H1 (cell line): ENCODE data around the gene CLCF1. TPM values are rescaled to one million over a fixed set of nuclear protein-coding genes. Genes with fewer than 3 reads are reported as not detected.
A peak's percentile ranks its signal among the peaks of the same experiment; 100 is the strongest.

Experiments
- CTCF ChIA-PET: fragments of 300-600 bp; sonication (Branson Sonifier 250); formaldehyde crosslinking; loops from one replicate; lab custom pipeline; 2021; ENCODE audit not compliant: partially characterized antibody; lab: Charles Lee
- POLR2A ChIA-PET: fragments of 300-600 bp; sonication (Branson Sonifier 250); formaldehyde crosslinking; loops from one replicate; lab custom pipeline; 2021; ENCODE audit warnings: inconsistent platforms; ENCODE audit not compliant: partially characterized antibody; lab: Charles Lee
- DNase-seq, 2 experiments: peaks; one replicate each; pipeline versions ENCODE4 v3.0.0 to v3.0.0-alpha.2; 2010 to 2022; ENCODE audit warnings: low spot score in 2 of 2, low read depth in 1 of 2, mixed read lengths in 1 of 2
- FAIRE-seq: peaks from 2 replicates; lab custom pipeline; 2011; peaks lifted over from hg19 to GRCh38; lab: Jason Lieb, UNC
- H2AFZ ChIP-seq: 2 replicates; pipeline ENCODE4 v1.8.1; 2012; ENCODE audit warnings: low read length, inconsistent platforms
- H2AK5ac ChIP-seq: 2 replicates; pipeline ENCODE4 v1.6.1; 2013; ENCODE audit warnings: low read depth, low read length
- H2BK120ac ChIP-seq: replicated peaks from 2 replicates; pipeline ENCODE3; 2013; ENCODE audit warnings: low read depth, low read length, inconsistent platforms
- H2BK12ac ChIP-seq: 2 replicates; pipeline ENCODE4 v1.6.1; 2013; ENCODE audit warnings: low read depth, low read length
- H2BK15ac ChIP-seq: 2 replicates; pipeline ENCODE4 v1.6.1; 2013; ENCODE audit warnings: low read length
- H2BK20ac ChIP-seq: 2 replicates; pipeline ENCODE4 v1.6.1; 2013; ENCODE audit warnings: low read length
- H2BK5ac ChIP-seq: 2 replicates; pipeline ENCODE4 v1.6.1; 2013; ENCODE audit warnings: low read depth, low read length
- H3K14ac ChIP-seq: 2 replicates; pipeline ENCODE4 v1.6.1; 2013; ENCODE audit warnings: inconsistent platforms; ENCODE audit not compliant: insufficient read length
- H3K18ac ChIP-seq: 2 replicates; pipeline ENCODE4 v1.6.1; 2013; ENCODE audit warnings: low read length; ENCODE audit errors: extremely low read depth
- H3K23ac ChIP-seq: 2 replicates; pipeline ENCODE4 v1.6.1; 2013; ENCODE audit warnings: inconsistent platforms; ENCODE audit not compliant: insufficient read length
- H3K23me2 ChIP-seq: 2 replicates; pipeline ENCODE4 v1.6.1; 2013; ENCODE audit warnings: low read depth, low read length
- H3K27ac ChIP-seq: 2 replicates; pipeline ENCODE4 v1.6.1; 2011; ENCODE audit warnings: low read depth, low read length, inconsistent platforms
- H3K27me3 ChIP-seq, 4 experiments: replicated peaks in 1 of 4; 1 replicate in 1 of 4; 2 replicates in 3 of 4; pipeline versions ENCODE4 v1.6.1 to v1.8.1; 2011 to 2013; ENCODE audit warnings: low read length in 3 of 4, mild to moderate bottlenecking in 3 of 4, inconsistent platforms in 2 of 4, mixed read lengths in 2 of 4, moderate library complexity in 1 of 4; ENCODE audit not compliant: control insufficient read depth in 3 of 4, insufficient read depth in 3 of 4; ENCODE audit errors: extremely low read depth in 1 of 4
- H3K36me3 ChIP-seq, 4 experiments: 2 replicates each; pipeline versions ENCODE4 v1.6.1 to v1.8.1; 2011 to 2013; ENCODE audit warnings: mild to moderate bottlenecking in 4 of 4, low read length in 3 of 4, moderate library complexity in 2 of 4, control low read depth in 1 of 4, inconsistent platforms in 1 of 4; ENCODE audit not compliant: insufficient read depth in 4 of 4, control insufficient read depth in 2 of 4
- H3K4ac ChIP-seq: replicated peaks from 2 replicates; pipeline ENCODE3; 2013; ENCODE audit warnings: low read length, low read depth, mixed read lengths, inconsistent platforms; ENCODE audit not compliant: insufficient read length
- H3K4me1 ChIP-seq, 4 experiments: replicated peaks in 1 of 4; 1 replicate in 1 of 4; 2 replicates in 3 of 4; pipeline versions ENCODE4 v1.6.1 to v1.8.1; 2011 to 2013; ENCODE audit warnings: low read length in 3 of 4, inconsistent platforms in 2 of 4, mixed read lengths in 1 of 4; ENCODE audit not compliant: insufficient read depth in 4 of 4, control insufficient read depth in 3 of 4
- H3K4me2 ChIP-seq, 2 experiments: 2 replicates each; pipeline versions ENCODE4 v1.6.1 to v1.8.1; 2011 to 2013; ENCODE audit warnings: low read depth in 2 of 2, low read length in 2 of 2, control low read depth in 1 of 2, inconsistent platforms in 1 of 2, mild to moderate bottlenecking in 1 of 2; ENCODE audit not compliant: insufficient read depth in 1 of 2
- H3K4me3 ChIP-seq, 4 experiments: fragments of 200-600, 300-600 bp in 1 of 4; sonication (generic), shearing (Covaris generic), sonication (Bioruptor Twin) in 1 of 4; 2 replicates each; pipeline versions ENCODE4 v1.5.1 to v1.8.1; 2011 to 2016; ENCODE audit warnings: low read length in 4 of 4, low read depth in 3 of 4, control low read depth in 2 of 4, inconsistent platforms in 2 of 4, mild to moderate bottlenecking in 2 of 4, mixed read lengths in 1 of 4, moderate library complexity in 1 of 4; ENCODE audit not compliant: insufficient read depth in 2 of 4; ENCODE audit errors: extremely low read depth in 1 of 4
- H3K56ac ChIP-seq: replicated peaks from 2 replicates; pipeline ENCODE3; 2013; ENCODE audit warnings: low read depth, mild to moderate bottlenecking, mixed read lengths, low read length, inconsistent platforms; ENCODE audit not compliant: insufficient read length
- H3K79me1 ChIP-seq: 2 replicates; pipeline ENCODE4 v1.6.1; 2013; ENCODE audit warnings: low read depth, low read length, control low read depth
- H3K79me2 ChIP-seq, 2 experiments: 2 replicates each; pipeline versions ENCODE4 v1.6.1 to v1.8.1; 2012 to 2013; ENCODE audit warnings: low read length in 2 of 2, mild to moderate bottlenecking in 2 of 2, inconsistent platforms in 1 of 2; ENCODE audit not compliant: insufficient read depth in 2 of 2, control insufficient read depth in 1 of 2
- H3K9ac ChIP-seq, 4 experiments: replicated peaks in 1 of 4; 1 replicate in 1 of 4; 2 replicates in 3 of 4; pipeline versions ENCODE4 v1.6.1 to v1.8.1; 2011 to 2013; ENCODE audit warnings: low read depth in 3 of 4, low read length in 3 of 4, control low read depth in 2 of 4, mild to moderate bottlenecking in 2 of 4, moderate library complexity in 2 of 4, inconsistent platforms in 1 of 4; ENCODE audit errors: extremely low read depth in 1 of 4
- H3K9me3 ChIP-seq, 2 experiments: 2 replicates each; pipeline versions ENCODE4 v1.6.1 to v1.8.1; 2012 to 2013; ENCODE audit warnings: mild to moderate bottlenecking in 2 of 2, moderate library complexity in 2 of 2, control low read depth in 1 of 2, inconsistent platforms in 1 of 2, low read depth in 1 of 2, low read length in 1 of 2, mixed read lengths in 1 of 2; ENCODE audit not compliant: insufficient read depth in 2 of 2
- H4K20me1 ChIP-seq, 2 experiments: replicated peaks in 1 of 2; 2 replicates each; pipeline versions ENCODE3 to v1.8.1; 2011 to 2013; ENCODE audit warnings: inconsistent platforms in 2 of 2, low read length in 2 of 2, mild to moderate bottlenecking in 1 of 2; ENCODE audit not compliant: insufficient read depth in 2 of 2, control insufficient read depth in 1 of 2
- H4K5ac ChIP-seq: 2 replicates; pipeline ENCODE4 v1.6.1; 2013; ENCODE audit warnings: low read length, low read depth, mixed read lengths, inconsistent platforms; ENCODE audit not compliant: insufficient read length
- H4K8ac ChIP-seq: 2 replicates; pipeline ENCODE4 v1.8.0; 2013; ENCODE audit warnings: mild to moderate bottlenecking, moderate library complexity, low read length, inconsistent platforms; ENCODE audit not compliant: insufficient read depth; ENCODE audit errors: extremely low read depth
- H4K91ac ChIP-seq: replicated peaks from 2 replicates; pipeline ENCODE3; 2013; ENCODE audit warnings: low read length, mixed read lengths, inconsistent platforms; ENCODE audit not compliant: insufficient read length
- RAD21 ChIP-seq, 2 experiments: IDR thresholded peaks in 1 of 2; conservative IDR thresholded peaks in 1 of 2; 2 replicates each; pipeline ENCODE4 v1.6.1; 2011; ENCODE audit warnings: low read depth in 2 of 2, low read length in 2 of 2, improper control_type of control experiment in 1 of 2, inconsistent platforms in 1 of 2, mild to moderate bottlenecking in 1 of 2, moderate library complexity in 1 of 2
- SP1 ChIP-seq: IDR thresholded peaks from 2 replicates; pipeline ENCODE4 v1.6.1; 2011; ENCODE audit warnings: low read depth, low read length
- TBP ChIP-seq: IDR thresholded peaks from 2 replicates; pipeline ENCODE4 v1.6.1; 2011; ENCODE audit warnings: low read depth, low read length, improper control_type of control experiment
- WGBS, 2 experiments: shearing (Covaris generic) in 1 of 2; methylation state at CpG; one replicate each; pipeline versions ENCODE4 v1.1.6 to v1.1.7; 2013 to 2015; ENCODE audit warnings: low lambda C conversion rate in 2 of 2, mixed read lengths in 2 of 2, inconsistent platforms in 1 of 2, low coverage in 1 of 2, missing lambda C conversion rate in 1 of 2; ENCODE audit not compliant: insufficient replicate concordance in 2 of 2, insufficient coverage in 1 of 2, insufficient read length in 1 of 2; ENCODE audit errors: extremely low coverage in 1 of 2, missing lambda C conversion rate in 1 of 2; 5-methylcytosine and 5-hydroxymethylcytosine counted together
- polyA plus RNA-seq, 7 experiments: library from polyadenylated mRNA; depleted of rRNA in 3 of 7; stranded (reverse) in 5 of 7; unstranded in 2 of 7; fragments of >200 nt in 5 of 7; fragments of 200-250 nt in 2 of 7; gene quantifications; 1 replicate in 5 of 7; 2 replicates in 1 of 7; 4 replicates in 1 of 7; pipeline versions ENCODE4 v1.2.1 to v1.2.3, GENCODE V29; 2011 to 2013; ENCODE audit warnings: missing spikeins in 2 of 7, mixed read lengths in 2 of 7
- total RNA-seq: library from RNA; stranded (reverse); fragmentation: NEBNext Ultra II Directional; extraction: Animal tissue kit (Norgen Biotek cat#: 25700); gene quantifications from 2 replicates; pipeline ENCODE4 v1.2.1, GENCODE V29; 2021
- TF ChIP-seq, protein P1 (sequence below), 3 experiments: IDR thresholded peaks; 1 replicate in 2 of 3; 2 replicates in 1 of 3; pipeline versions ENCODE4 v1.5.1 to v1.6.1; 2011; ENCODE audit warnings: low read length in 3 of 3, mild to moderate bottlenecking in 3 of 3, inconsistent platforms in 2 of 3, low read depth in 1 of 3, moderate library complexity in 1 of 3; ENCODE audit not compliant: insufficient read depth in 1 of 3; ENCODE audit errors: control extremely low read depth in 1 of 3

CLCF1 gene
- total and polyA plus RNA-seq, 2 of the 8 experiments (the other 6 are each of a cell fraction or from before 2014, with no cell fraction given), result 0.32 to 1.2 TPM

DNA sequence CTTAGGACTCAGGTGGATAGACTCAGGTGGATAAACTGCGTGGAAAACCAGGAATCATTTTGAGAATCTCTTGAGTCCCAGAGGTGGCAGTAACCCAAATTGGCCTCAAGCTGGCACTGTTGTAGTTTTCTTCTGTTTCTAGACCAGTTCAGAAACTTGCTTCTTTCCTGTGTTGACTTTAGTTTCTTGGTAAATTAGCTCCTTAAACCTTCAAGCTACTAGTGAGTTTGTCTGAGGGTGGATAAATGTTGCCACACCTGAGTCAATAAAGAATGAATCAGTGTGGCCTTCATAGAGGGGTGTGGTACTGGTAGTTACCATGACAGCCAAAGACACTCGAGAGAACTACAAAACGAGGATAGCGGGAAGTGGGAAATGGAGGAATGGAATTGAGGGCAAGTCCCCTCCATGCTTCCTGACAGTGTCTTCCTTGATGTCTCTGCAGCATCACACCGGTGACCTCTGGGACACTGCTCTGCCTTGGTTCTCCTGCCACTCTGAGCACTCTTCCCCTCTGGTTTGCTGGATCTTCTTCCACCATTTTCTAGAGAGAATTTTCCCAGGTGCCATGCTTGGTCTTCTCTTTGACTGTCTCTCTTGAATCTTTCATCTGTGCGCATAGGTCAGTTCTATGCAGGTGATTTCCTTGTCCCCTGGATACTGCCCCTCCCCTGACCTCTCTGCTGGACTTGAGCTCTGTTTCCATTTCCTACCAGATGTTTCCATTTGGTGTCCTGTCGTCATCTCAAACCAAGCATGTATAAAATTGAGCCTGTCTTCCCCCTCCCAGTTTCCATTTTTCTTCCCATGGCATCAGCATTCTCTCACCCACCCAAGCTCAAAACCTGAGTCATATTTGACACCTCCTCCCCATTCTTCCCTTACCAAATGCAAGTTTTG is 27.2 kb downstream of the CLCF1 start:
- ChIA-PET CTCF (interaction anchor here (0.7 to 4.7 kb wide), 36 partner anchors 10 to 281 kb away, joined by 3 to 55 read pairs (median 6); partner anchors contain the start of genes CLCF1, PPP1CA and RAD9A), POLR2A (interaction anchor here (0.6 to 1.7 kb wide), 5 partner anchors 26 to 142 kb away, joined by 3 to 4 read pairs (median 3); no protein-coding TSS in a partner anchor)
- H2BK5ac ChIP-seq, result no peak overlapping the region
- no peaks in the 10 kb centered on the region for H3K27me3 ChIP-seq
- H3K36me3 ChIP-seq, result no peaks in the 10 kb centered on the region
- H4K91ac ChIP-seq, result no peak overlapping the region
- H2BK15ac ChIP-seq, result 0 out of 2 replicates have a peak overlapping the region, but pooled peaks have one; percentile 25
- no peak overlapping the region for H2BK20ac ChIP-seq
- no peak overlapping the region for H3K56ac ChIP-seq
- no peaks in the 10 kb centered on the region for H3K79me2 ChIP-seq
- TF ChIP-seq RAD21 (IDR thresholded peaks at IDR 0.05 in 1 of 2, conservative IDR thresholded peaks at IDR 0.05 in 1 of 2; ENCODE audit: low read depth in 2 of 2, low read length in 2 of 2), result peak; percentile 55 to 63
- TF ChIP-seq, protein P1, sequence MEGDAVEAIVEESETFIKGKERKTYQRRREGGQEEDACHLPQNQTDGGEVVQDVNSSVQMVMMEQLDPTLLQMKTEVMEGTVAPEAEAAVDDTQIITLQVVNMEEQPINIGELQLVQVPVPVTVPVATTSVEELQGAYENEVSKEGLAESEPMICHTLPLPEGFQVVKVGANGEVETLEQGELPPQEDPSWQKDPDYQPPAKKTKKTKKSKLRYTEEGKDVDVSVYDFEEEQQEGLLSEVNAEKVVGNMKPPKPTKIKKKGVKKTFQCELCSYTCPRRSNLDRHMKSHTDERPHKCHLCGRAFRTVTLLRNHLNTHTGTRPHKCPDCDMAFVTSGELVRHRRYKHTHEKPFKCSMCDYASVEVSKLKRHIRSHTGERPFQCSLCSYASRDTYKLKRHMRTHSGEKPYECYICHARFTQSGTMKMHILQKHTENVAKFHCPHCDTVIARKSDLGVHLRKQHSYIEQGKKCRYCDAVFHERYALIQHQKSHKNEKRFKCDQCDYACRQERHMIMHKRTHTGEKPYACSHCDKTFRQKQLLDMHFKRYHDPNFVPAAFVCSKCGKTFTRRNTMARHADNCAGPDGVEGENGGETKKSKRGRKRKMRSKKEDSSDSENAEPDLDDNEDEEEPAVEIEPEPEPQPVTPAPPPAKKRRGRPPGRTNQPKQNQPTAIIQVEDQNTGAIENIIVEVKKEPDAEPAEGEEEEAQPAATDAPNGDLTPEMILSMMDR (IDR thresholded peaks at IDR 0.05; ENCODE audit: control extremely low read depth in 1 of 3, insufficient read depth in 1 of 3, low read depth in 1 of 3, low read length in 3 of 3), result peak in 2 of 3 experiments; percentile 68 to 86; a peak in 3 of 4 replicates
- TF ChIP-seq TBP, result no peak
- TF ChIP-seq SP1, result peak; percentile 94
- FAIRE-seq (peak; percentile 19), DNase-seq (no peak)
- H3K23ac ChIP-seq, result no peak overlapping the region
- H3K9me3 ChIP-seq, result no peaks in the 10 kb centered on the region
- H3K79me1 ChIP-seq, result no peaks in the 10 kb centered on the region; the same call in 1 of the 2 replicates
- no peak overlapping the region for H3K4me3 ChIP-seq
- H3K4ac ChIP-seq, result no peak overlapping the region
- H4K20me1 ChIP-seq, result no peaks in the 10 kb centered on the region
- H3K4me1 ChIP-seq, result no peaks in the 10 kb centered on the region
- H3K27ac ChIP-seq, result no peak overlapping the region
- H3K4me2 ChIP-seq, result no peak overlapping the region
- H3K9ac ChIP-seq, result no peak overlapping the region
- no peak overlapping the region for H3K18ac ChIP-seq
- H4K8ac ChIP-seq, result no peak overlapping the region; the same call in 1 of the 2 replicates
- no peak overlapping the region for H3K14ac ChIP-seq
- no peak overlapping the region for H2AK5ac ChIP-seq
- H3K23me2 ChIP-seq, result no peaks in the 10 kb centered on the region
- H4K5ac ChIP-seq, result no peak overlapping the region
- 80% methylated on average over 7 of the region's 7 CpGs; no CpG with 5 or more reads in 1 of the 2 experiments for WGBS, 2 experiments
- no peak overlapping the region for H2AFZ ChIP-seq
- no peak overlapping the region for H2BK120ac ChIP-seq
- H2BK12ac ChIP-seq, result peak overlapping the region; percentile 62; the same call in 1 of the 2 replicates
